GM13977 (cell line): Measurements from ENCODE around the gene MYOM1.

ENCODE experiments used
- DNase-seq: peaks from one replicate; pipeline ENCODE4 v3.0.0; 2012; ENCODE audit warnings: low spot score
- CTCF ChIP-seq: IDR thresholded peaks from 2 replicates; pipeline ENCODE4 v1.5.1; 2012; ENCODE audit warnings: mild to moderate bottlenecking, control low read depth; ENCODE audit not compliant: insufficient read depth; ENCODE audit errors: extremely low read depth, missing control alignments
- in situ Hi-C: fragments of 300-500 bp; cut with MboI; formaldehyde crosslinking; loops from one replicate; pipeline ENCODE4 v1.12.0; 2022; ENCODE audit warnings: low sequenced_read_pairs, low pct_unique_long_range_greater_than_20kb, mixed read lengths, inconsistent platforms; ENCODE audit not compliant: unreplicated experiment

MYOM1 gene

GRCh38 chr18:3219241-3219630 is 532 bp downstream of the MYOM1 start:
- DNase-seq = no peak
- no peak for TF ChIP-seq CTCF
- in situ Hi-C loops = no loop called here

GRCh38 chr18:3218819-3219218 is 949 bp downstream of the MYOM1 start:
- no peak for DNase-seq
- in situ Hi-C loops = no loop called here
- TF ChIP-seq CTCF = no peak

GRCh38 chr18:3217948-3218647 is 1.7 kb downstream of the MYOM1 start:
- no peak for DNase-seq
- in situ Hi-C loops = no loop called here
- TF ChIP-seq CTCF = no peak

- no peak for DNase-seq
- in situ Hi-C loops = no loop called here
- TF ChIP-seq CTCF = no peak
Observed at GRCh38 chr18:3216987-3217386, 2.8 kb downstream of the MYOM1 start.

- no peak for TF ChIP-seq CTCF
- in situ Hi-C loops = no loop called here
- DNase-seq = no peak
Observed at GRCh38 chr18:3214855-3215637, 4.7 kb downstream of the MYOM1 start.

GRCh38 chr18:3213300-3214059 is 6.3 kb downstream of the MYOM1 start:
- in situ Hi-C loops = no loop called here
- peak; percentile 62 for DNase-seq
- no peak for TF ChIP-seq CTCF
